Activated CD4-positive, alpha-beta T cell treated with anti-CD3 and anti-CD28 coated beads, Interleukin-2, amount 50 U/mL, for 16 hours (primary cell): ENCODE results near the gene WDR64.
A peak's percentile ranks its signal among the peaks of the same experiment; 100 is the strongest.
"Not testable (repeated sequence)": the region's sequence is repeated elsewhere in the genome, so short reads cannot be mapped to it uniquely, and the experiment has no call there.

Experiments used
- DNase-seq: peaks from one replicate; pipeline ENCODE4 v3.0.0-alpha.2; 2020

Gene WDR64

DNA sequence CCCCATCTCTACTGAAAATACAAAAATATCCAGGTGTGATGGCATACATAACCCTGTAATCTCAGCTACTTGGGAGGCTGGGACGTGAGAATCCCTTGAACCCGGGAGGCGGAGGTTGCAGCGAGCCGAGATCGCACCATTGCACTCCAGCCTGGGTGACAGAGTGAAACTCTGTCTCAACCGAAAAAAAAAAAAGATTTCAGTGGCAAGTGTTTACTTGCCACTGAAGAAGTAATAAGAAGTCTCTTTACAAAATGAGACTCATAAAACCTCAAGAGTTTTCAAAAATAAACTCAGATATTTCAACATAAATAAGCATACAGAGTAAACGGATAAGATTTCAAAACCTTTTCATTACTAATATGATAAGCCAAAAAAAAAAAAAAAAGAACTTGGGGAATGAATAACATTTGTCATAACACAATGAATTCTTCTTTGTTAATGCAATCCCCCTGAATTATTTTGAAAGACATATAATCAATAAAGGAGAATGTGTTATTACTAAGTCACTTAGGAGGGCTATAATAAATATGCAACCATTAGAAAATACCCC is 161.8 kb downstream of the WDR64 start:
- DNase-seq = no peak

DNA sequence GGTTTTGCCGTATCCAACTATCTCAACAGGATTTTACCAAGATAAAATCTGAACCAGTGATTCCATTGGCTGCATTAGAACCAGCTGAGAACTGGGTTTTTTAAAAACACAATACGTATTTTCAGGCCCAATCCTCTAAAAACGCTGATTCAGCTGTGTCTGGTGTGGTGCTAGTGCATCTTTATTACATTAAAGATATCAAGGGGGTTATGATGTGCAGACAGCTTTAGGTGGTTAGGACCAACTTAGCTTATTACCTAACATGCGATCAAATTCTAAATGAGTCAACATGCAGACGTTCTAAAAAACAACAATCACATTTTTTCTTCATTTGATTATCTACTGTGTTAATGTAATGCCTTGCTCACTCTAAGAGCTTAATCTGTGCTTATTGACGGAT is 163.9 kb downstream of the WDR64 start:
- no peak for DNase-seq

DNA sequence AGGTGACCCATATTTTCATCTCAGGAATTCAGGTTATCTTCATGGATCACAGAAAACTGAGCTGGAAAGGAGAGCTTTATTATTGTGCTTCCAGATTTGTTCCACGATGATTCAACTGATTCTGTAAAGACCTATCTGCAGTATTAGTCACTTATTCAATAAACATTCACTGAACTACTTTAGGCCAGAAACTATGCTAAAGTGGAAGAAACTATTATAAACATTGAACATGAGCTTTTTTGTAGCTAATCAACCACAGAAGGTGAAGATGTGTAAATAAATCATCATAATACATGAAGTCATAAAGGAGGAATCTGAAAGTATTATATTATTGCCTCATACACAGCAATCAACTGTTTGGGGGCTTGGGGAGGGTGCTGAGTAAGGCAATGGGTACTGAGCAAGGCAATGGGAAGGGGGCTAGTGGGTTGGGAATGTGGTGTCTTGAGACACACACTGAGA is 165.3 kb downstream of the WDR64 start:
- no peak for DNase-seq

DNA sequence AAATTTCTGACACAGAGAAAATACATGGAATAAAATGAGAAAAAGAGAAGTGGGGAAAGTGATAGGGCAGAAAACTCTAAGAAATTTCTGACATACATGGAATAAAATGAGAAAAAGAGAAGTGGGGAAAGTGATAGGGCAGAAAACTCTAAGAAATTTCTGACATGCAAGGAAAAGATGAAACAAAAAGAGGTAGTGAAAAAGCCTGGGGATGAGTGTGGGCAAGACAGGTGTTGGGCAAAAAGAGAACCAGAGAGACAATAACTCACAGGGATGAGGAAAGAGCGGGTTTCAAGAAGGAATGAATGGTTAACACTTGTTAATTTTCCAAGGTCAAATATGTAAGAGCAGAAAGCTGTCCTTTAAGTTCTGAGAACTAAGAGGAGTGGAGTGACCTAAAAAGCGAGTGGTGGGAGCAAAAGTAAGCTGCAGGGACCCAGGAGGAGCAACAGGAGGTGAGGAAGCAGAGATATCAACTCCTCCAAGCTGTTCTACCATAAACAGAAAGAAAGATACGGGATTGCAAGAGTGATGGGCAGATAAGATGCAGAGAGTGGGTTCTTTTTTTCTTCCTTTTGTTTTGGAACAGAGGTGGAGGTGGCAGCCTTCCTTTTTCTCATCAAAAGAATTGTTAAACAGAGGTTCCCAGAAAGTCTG is 166.0 kb downstream of the WDR64 start:
- no peak for DNase-seq

DNA sequence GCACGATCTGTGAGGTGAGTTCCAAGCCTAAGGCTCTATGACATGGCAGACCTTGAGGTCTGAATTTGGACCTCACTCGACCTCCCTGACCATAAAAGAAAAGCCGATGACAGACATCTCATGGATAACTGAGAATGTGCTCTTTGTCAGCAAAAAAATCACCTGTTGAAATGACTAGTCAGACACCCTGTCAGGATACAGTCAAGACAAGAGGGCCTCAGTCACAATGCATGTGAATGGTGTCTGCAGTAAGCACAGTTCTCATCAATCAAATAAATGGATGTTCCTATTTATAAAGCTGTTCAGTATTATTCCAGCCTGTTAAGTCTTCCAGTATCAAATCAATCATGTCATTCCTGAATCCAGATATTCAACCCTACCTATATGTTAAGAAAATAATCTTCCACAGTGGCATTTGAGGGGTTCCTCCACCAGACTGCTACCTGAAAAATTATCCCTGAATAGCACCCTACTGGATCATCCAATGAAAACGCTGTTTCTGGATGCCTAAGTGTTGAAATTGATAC is 167.3 kb downstream of the WDR64 start:
- no peak for DNase-seq

DNA sequence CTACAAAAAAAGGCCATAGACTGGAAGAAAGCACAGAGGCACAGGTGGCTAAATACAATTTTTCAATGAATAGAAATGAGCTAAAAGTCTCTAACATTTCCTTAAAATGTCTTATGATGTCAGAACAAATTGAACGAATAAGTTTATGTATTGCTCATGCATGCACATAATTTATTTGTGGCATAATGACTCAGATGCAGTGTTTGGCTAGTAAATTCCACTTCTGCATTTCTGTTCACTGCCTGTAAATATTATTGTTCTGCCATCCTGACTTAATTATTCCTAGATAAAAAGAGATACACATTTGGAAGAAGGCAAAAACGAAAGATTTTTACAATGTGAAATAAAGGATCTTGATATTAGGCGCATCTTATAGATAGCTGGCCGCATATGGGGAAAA is 169.3 kb downstream of the WDR64 start:
- DNase-seq = no peak

DNA sequence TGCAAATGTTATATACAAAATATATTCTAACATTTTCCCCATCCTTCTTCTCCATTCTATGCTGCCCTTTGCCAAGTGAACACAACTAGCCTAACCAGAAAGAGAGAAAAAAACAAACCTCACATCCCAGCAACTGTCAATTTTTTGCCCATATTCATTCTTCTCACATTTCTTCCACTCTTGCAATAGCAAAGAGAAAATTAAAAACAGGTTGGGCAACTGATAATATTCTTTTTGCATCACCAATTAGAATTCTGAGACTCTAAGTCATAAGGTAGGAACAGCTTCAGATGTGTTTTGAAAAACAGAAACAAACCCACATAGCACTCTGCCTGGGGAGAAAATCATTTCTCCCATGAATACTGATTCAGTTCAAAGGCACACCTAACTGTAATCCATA is 170.8 kb downstream of the WDR64 start:
- DNase-seq = no peak

DNA sequence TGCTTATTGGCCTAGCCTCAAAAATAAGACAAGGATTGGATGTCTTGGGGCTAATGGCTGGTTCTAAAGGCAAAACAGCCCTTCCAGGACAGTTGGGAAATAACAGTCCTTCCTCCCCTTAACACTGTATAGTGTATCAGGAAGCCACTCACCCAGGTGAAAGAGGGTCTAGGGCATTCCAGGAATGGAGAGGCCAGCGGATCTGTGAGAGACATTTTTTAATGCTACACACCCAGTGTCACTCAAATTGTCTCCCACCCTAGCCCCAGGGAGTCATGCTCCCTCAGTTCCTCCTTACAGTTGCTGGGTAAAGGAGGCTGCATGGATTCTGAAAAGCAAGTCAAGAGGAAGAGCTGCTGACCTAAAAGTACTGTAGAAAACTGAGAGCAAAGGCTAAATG is 171.8 kb downstream of the WDR64 start:
- no peak for DNase-seq

DNA sequence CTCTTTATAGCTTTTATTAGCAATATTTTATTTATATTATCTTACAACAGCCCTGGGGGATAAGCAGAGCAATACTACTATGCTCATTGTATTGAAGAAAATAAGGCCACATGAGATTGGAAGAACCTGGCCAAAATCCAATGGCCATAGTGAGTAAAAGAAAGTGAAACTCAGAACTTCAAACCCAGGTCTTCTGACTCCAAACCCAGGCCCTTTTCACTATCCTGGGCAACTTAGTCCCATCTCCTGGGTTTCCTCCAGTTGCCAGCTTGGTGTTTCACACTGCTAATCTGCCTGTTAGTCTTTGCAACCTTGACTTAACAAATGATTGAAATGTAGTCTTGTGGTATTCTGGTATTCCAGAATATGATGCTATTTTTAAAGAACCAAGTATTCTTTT is 173.5 kb downstream of the WDR64 start:
- DNase-seq = no peak

DNA sequence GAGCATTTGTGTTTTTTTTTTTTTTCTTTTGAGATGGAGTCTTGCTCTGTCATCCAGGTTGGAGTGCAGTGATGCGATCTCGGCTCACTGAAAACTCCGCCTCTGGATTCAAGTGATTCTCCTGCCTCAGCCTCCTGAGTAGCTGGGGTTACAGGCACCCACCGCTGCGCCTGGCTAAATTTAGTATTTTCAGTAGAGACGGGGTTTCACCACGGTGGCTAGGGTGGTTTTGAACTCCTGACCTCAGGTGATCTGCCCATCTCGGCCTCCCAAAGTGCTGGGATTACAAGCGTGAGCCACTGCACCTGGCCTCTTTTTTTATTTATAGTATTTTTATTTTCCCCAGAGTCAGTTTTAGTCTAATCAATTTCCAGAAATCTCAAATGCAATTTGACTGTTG is 174.5 kb downstream of the WDR64 start:
- DNase-seq = not testable (repeated sequence)

- DNase-seq = no peak
Measured at GRCh38 chr1:241827264-241827663, 175.2 kb downstream of the WDR64 start.

DNA sequence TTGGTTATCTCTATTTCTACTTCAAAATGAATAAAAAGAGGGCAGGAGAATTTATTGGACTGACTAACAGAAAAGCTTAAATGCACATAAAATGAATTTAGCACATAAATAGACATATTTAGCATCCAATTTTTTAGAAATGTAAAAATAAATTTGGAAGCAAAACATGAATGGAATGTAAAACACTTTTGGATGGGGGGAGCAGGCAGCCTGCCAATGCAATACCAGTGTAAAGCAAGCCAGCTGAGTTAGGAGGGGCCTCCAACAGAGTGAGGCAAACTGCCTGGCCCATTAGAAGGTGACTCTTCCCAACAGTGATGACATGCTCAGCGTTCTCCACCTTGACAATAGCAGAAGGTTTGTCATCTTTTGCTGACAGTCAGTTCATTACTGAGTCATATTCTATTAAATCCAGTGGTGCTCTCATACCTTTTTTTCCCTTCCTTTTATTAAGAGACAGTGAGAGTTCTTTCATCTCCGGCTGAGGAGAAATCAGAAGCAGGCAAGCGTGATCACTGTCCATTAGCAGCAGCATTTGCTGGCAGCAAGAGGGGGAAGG is 176.5 kb downstream of the WDR64 start:
- DNase-seq = no peak

- no peak for DNase-seq
Measured at GRCh38 chr1:241829468-241829867, 177.4 kb downstream of the WDR64 start.

DNA sequence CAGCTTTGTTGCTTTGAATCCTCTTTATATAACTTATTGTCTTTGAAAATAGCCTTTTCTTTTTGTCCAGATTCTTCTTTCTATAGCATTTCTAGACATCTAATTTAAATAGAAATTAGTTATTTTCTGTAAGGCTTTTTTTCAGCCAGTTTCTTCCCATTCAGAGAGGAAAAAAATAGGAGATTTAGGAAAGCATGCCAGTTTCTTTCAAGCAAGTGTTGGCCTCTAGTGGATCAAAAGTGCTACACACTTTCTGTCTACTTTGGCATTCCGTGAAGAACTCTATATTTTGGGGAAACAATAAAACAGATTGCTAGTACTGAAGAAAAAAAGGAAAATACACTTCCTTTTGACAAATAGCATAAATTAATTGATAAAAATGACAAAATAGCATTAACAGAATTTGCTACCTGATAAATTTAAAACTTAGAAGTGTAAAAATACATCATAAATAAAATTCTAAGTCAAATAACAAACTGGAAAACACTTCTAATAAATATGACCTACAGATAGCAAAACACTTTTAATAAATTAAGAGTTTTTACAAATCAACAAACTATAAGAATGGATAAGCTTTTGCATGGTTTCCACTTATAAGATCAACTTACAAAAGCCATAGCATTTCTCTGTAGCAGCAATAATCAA is 182.8 kb downstream of the WDR64 start:
- DNase-seq = no peak

DNA sequence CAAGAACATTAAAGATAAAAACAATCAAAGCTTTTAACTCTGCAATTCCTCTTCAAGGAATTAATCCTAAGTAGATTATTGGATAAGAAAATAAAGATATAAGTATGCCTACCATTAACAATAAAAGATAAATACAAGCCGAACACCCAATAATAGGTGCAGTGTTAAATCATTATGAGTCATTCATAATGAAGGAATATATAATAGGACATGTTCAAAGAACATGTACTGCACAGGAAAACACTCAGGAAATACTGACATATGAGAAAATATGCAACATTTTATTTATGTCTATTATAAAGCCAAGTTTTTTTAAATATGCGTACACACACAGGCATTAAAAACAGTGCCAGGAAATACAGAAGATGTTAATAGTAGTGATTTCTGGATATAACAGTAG is 184.9 kb downstream of the WDR64 start:
- no peak for DNase-seq

GRCh38 chr1:241837416-241837815 is 185.3 kb downstream of the WDR64 start:
- DNase-seq = no peak

DNA sequence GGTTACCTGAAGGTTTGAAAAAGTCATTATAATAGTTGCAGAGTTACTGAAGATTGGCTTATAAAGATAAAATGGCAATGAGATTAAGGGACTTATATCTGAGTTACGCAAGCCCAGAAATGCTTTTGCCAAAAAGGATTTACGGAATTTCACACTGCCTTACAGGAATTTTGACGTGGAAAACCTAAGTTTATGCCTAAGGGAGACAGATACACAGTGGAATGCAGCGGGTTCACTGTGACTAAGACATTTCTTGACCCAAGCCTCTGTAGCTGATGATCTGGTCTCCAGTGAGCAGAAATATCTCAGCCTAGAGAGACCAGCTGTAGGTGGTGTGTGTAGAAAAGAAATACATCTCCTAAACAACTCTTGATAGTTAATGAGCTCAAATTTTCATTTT is 185.8 kb downstream of the WDR64 start:
- DNase-seq = no peak

- DNase-seq = no peak
Measured at GRCh38 chr1:241838897-241839296, 186.8 kb downstream of the WDR64 start.

DNA sequence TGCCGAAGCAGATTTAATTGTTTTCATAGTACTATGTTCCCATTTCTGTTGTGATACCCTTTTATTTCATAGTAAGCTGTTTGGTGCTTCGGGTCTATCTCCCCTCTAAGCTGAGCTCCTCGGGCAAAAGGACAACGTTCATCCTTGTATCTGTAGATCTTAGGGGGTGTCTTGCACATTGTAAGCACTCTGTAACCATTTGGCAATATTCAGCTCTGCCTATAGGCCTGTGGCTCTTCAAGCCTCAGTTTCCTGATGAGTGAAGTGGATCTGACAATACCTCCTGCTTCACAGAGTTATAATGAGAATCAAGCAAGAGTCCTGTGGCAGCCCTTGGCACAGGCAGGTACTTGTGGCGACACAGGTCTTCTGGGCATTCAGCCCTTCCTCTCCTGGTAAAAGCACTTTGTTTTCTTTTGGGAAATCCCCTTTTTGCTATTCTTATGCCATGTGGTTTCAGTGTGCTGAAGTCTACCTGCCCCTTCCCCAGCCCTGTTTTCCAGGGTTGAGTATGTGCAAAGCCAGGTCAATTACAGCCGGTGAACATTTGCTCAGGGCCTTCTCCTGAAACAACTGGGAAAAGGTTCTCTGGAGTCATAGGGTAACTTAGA is 187.4 kb downstream of the WDR64 start:
- DNase-seq = peak; percentile 15

DNA sequence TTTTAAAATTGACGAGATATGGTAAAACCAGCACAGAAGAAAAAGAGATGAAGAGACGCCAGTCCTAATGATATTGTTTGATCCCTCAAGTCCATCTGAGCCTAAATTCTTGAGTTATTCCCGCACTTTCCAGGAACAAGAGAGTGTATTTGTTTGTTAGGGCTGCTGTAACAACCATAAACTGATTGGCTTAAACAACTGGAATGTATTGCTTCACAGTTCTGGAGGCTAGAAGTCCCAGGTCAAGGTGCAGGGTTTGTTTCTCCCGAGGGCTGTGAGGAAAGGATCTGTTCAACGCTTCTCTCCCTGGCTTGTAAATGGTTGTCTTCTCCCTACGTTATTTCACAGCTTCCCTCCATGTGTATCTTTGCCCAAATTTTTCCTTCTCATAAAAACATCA is 188.1 kb downstream of the WDR64 start:
- DNase-seq = no peak

- DNase-seq = no peak
Measured at GRCh38 chr1:241841691-241842090, 189.6 kb downstream of the WDR64 start.

DNA sequence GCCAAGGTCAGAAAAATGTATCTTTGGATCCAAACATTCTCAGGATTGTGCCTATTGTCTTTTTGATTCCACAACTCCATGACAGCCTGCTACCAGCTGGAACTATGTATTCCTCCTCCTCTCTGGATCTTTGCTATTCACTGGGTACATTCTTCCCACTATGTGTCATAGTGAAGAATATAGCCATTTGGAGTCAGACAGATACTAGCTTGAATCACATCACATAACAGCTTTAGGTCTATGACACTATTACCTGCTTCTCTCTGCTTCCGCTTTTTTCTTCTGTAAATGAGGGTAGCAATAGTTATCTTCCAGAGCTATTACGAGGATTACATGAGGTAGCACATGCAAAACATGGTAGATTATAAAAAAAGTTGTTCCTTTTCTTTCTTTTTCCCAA is 190.5 kb downstream of the WDR64 start:
- DNase-seq = no peak

GRCh38 chr1:241844593-241844992 is 192.5 kb downstream of the WDR64 start:
- DNase-seq = no peak

GRCh38 chr1:241846375-241846774 is 194.3 kb downstream of the WDR64 start:
- DNase-seq = no peak
